ENCODE data around the gene TYW5. TPM values are rescaled to one million over a fixed set of nuclear protein-coding genes. Genes with fewer than 3 reads are reported as not detected.

TYW5 gene
- total and polyA plus RNA-seq, 2 of the 13 experiments (the other 11 are each of a cell fraction or from before 2014, with no cell fraction given), result 8.3 to 14.6 TPM

GRCh38 chr2:199911052-199911876 lies 44.0 kb downstream of the TYW5 start, which contains the start of gene C2orf69 (continued):
- TF ChIP-seq, protein P1, sequence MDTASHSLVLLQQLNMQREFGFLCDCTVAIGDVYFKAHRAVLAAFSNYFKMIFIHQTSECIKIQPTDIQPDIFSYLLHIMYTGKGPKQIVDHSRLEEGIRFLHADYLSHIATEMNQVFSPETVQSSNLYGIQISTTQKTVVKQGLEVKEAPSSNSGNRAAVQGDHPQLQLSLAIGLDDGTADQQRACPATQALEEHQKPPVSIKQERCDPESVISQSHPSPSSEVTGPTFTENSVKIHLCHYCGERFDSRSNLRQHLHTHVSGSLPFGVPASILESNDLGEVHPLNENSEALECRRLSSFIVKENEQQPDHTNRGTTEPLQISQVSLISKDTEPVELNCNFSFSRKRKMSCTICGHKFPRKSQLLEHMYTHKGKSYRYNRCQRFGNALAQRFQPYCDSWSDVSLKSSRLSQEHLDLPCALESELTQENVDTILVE (CRISPR knock-in tag; IDR thresholded peaks at IDR 0.05), result peak; percentile 84
- TF ChIP-seq ZNF580 (CRISPR knock-in tag; IDR thresholded peaks at IDR 0.05; ENCODE audit: borderline replicate concordance, low read depth) (no peak; the same call in 1 of the 2 replicates), GTF2F1 (IDR thresholded peaks at IDR 0.05; ENCODE audit: low read length) (no peak), ATAD3A (CRISPR knock-in tag; IDR thresholded peaks at IDR 0.05) (no peak), KAT7 (CRISPR knock-in tag; IDR thresholded peaks at IDR 0.05; ENCODE audit: borderline replicate concordance) (peak; percentile 99), ZNF33A (CRISPR knock-in tag; IDR thresholded peaks at IDR 0.05; ENCODE audit: borderline replicate concordance) (no peak), KDM6A (CRISPR knock-in tag; IDR thresholded peaks at IDR 0.05; ENCODE audit: low read depth) (no peak), PHF20 (CRISPR knock-in tag; IDR thresholded peaks at IDR 0.05) (peak; percentile 78; the same call in 1 of the 2 replicates), ZNF274 (CRISPR knock-in tag; IDR thresholded peaks at IDR 0.05) (peak; percentile 94), ZFX (CRISPR knock-in tag; IDR thresholded peaks at IDR 0.05; ENCODE audit: low read depth) (peak; percentile 96), ZNF724P (CRISPR knock-in tag; IDR thresholded peaks at IDR 0.05; ENCODE audit: borderline replicate concordance) (peak; percentile 83), RFXAP (CRISPR knock-in tag; IDR thresholded peaks at IDR 0.05; ENCODE audit: borderline replicate concordance) (peak; percentile 58; the same call in 1 of the 2 replicates), ZSCAN22 (CRISPR knock-in tag; IDR thresholded peaks at IDR 0.05) (peak; percentile 58; the same call in 1 of the 2 replicates), RAD51 (IDR thresholded peaks at IDR 0.05; ENCODE audit: borderline replicate concordance) (no peak), NONO (IDR thresholded peaks at IDR 0.05) (no peak), NONO (CRISPR knock-in tag; conservative IDR thresholded peaks at IDR 0.05) (peak; percentile 85; the same call in 1 of the 2 replicates), TCF7L2 (IDR thresholded peaks at IDR 0.05; ENCODE audit: low read depth, low read length) (no peak), RFX1 (IDR thresholded peaks at IDR 0.05) (no peak), BCL3 (CRISPR knock-in tag; IDR thresholded peaks at IDR 0.05) (peak; percentile 74; the same call in 1 of the 2 replicates), ZMAT3 (CRISPR knock-in tag; conservative IDR thresholded peaks at IDR 0.05) (no peak; the same call in 1 of the 2 replicates), MXD4 (CRISPR knock-in tag; IDR thresholded peaks at IDR 0.05) (peak; percentile 77; the same call in 1 of the 2 replicates), ZBTB3 (CRISPR knock-in tag; IDR thresholded peaks at IDR 0.05; ENCODE audit: borderline replicate concordance, low read depth) (0 out of 2 replicates have a peak, but pooled peaks have one; percentile 42), TGIF2 (CRISPR knock-in tag; IDR thresholded peaks at IDR 0.05) (peak; percentile 99), HOXA9 (CRISPR knock-in tag; IDR thresholded peaks at IDR 0.05; ENCODE audit: borderline replicate concordance) (no peak), ZNF792 (CRISPR knock-in tag; IDR thresholded peaks at IDR 0.05) (peak; percentile 86)
- TF ChIP-seq, protein P2, sequence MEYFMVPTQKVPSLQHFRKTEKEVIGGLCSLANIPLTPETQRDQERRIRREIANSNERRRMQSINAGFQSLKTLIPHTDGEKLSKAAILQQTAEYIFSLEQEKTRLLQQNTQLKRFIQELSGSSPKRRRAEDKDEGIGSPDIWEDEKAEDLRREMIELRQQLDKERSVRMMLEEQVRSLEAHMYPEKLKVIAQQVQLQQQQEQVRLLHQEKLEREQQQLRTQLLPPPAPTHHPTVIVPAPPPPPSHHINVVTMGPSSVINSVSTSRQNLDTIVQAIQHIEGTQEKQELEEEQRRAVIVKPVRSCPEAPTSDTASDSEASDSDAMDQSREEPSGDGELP (IDR thresholded peaks at IDR 0.05; ENCODE audit: borderline replicate concordance, low read depth), result 0 out of 2 replicates have a peak, but pooled peaks have one; percentile 3
- TF ChIP-seq, protein P3, sequence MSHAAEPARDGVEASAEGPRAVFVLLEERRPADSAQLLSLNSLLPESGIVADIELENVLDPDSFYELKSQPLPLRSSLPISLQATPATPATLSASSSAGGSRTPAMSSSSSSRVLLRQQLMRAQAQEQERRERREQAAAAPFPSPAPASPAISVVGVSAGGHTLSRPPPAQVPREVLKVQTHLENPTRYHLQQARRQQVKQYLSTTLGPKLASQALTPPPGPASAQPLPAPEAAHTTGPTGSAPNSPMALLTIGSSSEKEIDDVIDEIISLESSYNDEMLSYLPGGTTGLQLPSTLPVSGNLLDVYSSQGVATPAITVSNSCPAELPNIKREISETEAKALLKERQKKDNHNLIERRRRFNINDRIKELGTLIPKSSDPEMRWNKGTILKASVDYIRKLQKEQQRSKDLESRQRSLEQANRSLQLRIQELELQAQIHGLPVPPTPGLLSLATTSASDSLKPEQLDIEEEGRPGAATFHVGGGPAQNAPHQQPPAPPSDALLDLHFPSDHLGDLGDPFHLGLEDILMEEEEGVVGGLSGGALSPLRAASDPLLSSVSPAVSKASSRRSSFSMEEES (CRISPR knock-in tag; IDR thresholded peaks at IDR 0.05), result no peak
